ENCODE measurements around the gene PSMB4.
"Not testable (repeated sequence)": the region's sequence is repeated elsewhere in the genome, so short reads cannot be mapped to it uniquely, and the experiment has no call there.

Gene PSMB4

GRCh38 chr1:151390221-151391078 is 8.9 kb upstream of the PSMB4 start:
- DNase-seq, result not testable (repeated sequence)

- DNase-seq, result no peak
Observed at GRCh38 chr1:151391079-151391563, 8.3 kb upstream of the PSMB4 start.

DNA sequence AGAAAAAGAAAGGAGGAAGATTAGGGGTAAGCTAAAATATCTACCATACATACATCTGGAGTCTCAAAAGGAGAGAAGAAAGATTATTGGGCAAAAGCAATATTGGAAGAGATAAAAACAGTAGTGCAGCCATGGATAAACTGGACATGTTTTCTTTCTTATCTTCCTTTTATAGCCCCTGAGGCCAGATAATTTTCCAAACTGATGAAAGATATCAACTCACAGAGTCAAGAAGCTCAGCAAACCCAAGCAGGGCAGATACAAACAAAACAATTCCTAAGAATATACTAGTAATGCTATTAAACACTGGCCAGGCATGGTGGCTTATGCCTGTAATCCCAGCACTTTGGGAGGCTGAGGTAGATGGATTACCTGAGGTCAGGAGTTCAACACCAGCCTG is 5.8 kb upstream of the PSMB4 start:
- no peak for DNase-seq

DNA sequence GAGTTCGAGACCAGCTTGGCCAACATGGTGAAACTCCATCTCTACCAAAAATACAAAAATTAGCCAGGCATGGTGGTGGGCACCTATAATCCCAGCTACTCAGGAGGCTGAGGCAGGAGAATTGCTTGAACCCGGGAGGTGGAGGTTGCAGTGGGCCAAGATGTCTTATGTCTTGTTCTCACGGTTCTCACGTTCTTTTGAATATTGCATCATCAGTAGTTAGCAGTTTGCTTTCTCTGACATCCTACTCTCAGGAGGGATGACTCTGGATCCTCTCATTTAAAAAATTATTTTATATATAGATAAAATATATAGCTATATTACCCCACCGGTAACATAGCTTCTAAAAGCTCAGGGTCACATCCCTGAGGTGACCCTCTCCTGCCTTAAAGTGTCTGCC is 3.1 kb upstream of the PSMB4 start:
- not testable (repeated sequence) for DNase-seq

DNA sequence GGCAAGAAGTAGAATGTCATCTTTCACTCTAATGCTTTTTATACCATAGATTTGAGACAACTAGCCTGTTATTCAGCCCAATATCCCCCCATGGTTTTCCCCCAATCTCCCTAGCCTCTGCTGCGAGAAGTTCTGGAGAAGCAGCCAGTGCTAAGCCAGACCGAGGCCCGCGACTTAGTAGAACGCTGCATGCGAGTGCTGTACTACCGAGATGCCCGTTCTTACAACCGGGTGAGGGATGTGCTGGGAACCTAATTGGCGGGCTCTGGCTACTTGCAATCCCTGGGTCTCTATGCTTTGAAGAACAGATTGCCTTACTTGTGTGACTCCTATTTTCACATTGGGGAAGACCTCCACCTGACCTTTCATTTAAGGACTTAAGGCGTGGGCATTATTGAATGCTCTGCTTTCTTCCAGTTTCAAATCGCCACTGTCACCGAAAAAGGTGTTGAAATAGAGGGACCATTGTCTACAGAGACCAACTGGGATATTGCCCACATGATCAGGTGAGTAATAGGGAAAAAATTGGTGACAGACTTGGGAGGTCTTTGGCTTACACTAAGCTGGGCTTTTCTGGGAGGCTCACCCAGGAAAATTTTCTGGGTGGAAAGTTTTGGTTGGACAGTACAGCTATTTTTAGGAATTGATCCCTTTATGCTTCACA is 1.9 kb downstream of the PSMB4 start:
- DNase-seq, result no peak

DNA sequence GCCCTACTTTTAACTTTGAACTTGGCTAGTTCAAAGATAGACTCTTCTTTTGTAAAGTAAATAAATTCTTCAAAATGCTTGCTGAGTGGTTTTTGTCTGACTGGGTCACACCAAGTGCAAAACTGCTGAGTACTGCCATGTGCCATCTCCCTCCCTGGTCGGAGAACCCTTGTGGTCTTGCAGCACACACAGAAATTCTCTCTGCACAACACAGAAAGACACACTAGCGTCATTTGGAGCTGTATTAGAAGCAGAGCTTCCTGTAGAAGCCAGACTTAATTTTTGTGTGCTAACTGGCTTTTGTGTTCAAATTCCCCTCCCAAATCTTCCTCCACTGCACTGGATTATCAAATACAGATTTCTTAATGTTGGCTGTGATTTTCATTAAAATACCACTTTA is 2.5 kb downstream of the PSMB4 start:
- no peak for DNase-seq

DNA sequence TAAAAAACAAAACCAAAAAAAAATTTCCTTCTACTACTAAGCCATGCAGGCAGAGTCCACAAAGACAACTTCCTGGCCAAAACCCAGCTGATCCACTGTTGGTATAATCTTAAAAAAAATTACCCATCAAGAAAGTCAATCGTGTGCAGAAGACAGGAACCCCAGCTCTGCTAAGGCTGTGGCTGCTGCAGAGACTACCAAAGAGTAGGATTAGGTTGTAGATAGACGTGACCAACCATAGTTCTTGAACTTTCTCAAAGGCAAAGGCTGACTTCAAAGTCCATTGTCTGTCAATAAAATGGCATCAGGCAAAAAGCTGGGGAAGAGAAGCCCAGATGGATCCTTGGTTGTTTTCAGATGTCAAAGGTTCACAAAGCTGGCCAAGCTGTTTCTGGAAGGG is 3.4 kb downstream of the PSMB4 start:
- DNase-seq, result no peak

DNA sequence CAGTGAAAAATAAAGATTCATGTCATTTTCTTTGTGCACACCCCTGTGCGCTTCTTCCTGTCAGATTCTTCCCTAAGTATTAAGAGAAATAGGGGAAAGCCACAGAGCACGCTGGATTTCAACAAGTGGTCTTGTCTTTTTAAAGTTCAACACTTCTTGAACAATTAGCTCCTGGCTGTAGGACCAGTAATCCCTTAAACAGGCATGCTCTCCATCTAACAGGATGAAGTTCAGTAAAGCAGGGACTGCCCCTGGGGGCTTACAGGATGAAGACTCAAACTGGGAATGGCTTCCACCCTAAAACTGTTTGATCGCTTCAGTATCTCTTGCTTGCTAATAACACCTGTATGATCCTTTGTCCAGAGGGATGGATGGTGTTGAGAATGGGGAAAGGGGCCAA is 4.2 kb downstream of the PSMB4 start:
- DNase-seq, result no peak

DNA sequence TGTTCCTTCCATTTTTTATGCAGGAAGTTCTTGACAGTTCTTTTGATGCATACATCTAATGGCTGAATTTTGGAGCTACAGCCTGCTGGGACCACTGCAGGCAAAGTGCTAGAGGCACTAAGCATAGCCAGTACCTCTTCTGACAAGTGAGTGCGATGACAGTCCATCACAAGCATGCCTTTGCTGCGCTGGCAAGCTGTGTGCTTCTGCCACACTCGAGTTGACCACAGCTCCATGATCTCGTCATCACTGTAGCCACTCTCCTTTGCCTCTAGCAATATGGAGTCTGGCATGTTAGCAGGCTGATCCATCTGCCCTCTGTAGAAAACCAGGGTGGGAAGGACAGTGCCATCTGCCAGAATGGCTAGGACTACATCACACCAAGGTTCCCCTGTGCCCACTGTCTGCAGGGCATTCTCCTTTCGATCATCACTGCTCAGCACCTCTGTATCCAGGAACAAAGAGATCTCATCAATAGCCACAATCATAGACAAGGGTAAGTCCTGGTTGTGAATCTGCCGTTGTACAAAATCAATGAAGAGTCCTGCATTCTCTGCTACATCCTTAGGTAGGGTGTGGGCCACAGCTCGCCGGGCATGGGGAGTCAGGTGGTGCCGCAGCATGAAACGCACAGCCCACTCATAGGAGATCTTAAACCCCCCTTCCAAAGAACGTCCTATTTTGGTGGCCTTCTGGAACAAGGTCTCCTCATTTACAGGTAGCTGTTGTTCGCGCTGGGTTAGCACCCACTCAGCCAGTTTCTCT is 6.0 kb downstream of the PSMB4 start:
- no peak for DNase-seq

GRCh38 chr1:151406176-151406575 is 6.8 kb downstream of the PSMB4 start:
- no peak for DNase-seq

DNA sequence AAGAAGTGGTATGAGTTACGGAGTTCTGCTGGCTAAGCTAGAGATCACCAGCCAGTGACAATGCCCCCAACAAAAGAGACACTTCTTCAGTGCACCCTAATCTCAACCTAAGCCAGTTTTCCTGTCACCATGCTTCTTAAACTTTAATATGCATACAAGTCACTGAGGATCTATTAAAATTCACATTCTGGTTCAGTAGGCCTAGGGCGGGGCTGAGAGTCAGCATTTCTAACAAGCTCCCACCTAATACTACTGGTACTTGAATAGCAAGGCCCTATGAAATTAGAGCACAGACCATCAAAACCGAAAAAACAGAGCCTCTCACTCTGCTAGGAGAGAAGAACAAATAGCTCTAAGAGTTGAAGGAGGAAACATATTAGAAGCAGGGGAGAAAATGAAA is 7.9 kb downstream of the PSMB4 start:
- DNase-seq, result no peak

- DNase-seq, result no peak
Observed at GRCh38 chr1:151408891-151409290, 9.5 kb downstream of the PSMB4 start.

DNA sequence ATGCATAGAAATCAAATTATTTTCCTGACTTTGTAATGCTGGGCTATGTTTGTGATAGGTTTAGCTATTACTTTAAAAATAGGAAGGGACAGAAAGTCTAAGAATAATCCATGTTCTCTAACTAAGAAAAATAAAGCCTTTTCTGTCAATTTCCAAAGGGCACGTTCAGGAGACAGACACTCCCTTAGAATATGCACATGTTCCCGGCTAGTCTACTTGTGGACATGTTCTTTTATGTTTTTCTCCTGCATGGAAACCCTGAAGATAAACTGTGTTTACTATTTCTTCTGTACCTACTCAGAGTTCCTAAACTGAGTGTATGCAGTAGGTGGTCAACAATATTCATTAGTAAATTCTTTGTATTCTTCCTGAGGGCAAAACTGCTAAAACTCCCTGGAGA is 12.5 kb downstream of the PSMB4 start:
- DNase-seq, result no peak

DNA sequence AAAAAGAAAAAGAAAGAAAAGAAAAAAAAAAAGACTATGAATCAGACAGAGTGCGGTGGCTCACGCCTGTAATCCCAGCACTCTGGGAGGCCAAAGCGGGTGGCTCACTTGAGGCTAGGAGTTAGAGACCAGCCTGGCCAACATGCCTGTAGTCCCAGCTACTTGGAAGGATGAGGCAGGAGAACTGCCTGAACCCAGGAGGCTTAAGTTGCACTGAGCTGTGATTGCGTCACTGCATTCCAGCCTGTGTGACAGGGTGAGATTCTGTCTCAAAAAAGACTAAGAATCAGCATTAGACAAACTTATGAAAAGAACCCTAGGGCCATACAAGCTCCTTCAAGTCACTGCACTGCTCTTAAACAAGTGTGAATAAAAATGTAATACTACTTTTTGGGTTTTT is 16.9 kb downstream of the PSMB4 start:
- no peak for DNase-seq

GRCh38 chr1:151418081-151418480 is 18.7 kb downstream of the PSMB4 start:
- DNase-seq, result no peak

DNA sequence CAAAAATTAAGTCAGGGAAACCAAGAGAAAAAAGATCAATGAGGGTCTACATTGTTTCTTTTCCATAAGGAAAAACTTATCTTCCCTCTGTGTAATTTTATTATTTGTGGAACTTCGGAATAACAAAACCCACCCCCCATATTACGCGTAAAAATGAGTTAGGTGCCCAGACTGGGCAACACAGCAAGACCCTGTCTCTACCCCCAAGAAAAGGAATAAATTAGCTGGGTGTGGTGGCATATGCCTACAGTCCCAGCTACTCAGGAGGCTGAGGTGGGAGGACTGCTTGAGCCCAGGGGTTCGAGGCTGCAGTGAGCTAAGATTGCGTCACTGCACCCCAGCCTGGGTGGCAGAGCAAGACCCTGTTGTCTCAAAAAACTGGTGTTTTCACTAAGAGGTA is 20.4 kb downstream of the PSMB4 start:
- DNase-seq, result no peak

GRCh38 chr1:151425103-151425502 is 25.7 kb downstream of the PSMB4 start:
- DNase-seq, result no peak

DNA sequence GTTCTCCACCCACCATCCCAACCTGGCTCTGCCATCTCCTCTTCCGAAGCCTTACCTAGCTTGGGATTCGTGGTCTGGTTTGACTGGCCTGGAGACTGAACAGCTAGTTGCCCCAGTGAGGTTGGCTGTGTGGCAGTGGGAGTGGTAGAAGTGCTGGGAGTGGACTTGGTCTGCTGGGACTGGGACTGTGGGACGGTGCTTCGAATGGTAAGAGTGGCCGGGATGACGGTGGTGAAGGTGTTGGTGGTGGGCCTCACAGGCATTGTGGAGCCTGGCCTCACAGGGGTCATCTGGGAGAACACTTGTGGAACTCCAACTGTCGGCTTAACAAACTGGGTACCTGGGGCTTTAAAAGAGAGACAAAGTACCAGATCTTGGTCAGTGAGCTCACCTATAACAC is 28.7 kb downstream of the PSMB4 start:
- no peak for DNase-seq

- not testable (repeated sequence) for DNase-seq
Observed at GRCh38 chr1:151433827-151434226, 34.5 kb downstream of the PSMB4 start.

DNA sequence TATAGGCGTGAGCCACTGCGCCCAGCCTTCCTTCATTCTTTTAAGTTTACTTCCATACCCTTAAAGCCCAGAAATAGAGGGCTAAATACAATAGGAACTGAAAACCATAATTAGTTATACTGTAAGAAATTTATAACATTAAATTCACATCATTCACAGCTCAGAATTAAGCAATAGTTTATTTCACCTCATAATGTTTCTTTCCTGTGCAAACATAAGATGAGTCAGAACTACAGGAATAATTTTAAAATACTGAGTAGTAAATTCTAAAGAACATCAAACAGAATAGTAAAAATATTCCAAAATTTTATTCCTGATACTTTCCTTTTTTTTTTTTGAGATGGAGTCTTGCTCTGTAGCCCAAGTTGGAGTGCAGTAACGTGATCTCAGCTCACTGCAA is 35.8 kb downstream of the PSMB4 start:
- no peak for DNase-seq

DNA sequence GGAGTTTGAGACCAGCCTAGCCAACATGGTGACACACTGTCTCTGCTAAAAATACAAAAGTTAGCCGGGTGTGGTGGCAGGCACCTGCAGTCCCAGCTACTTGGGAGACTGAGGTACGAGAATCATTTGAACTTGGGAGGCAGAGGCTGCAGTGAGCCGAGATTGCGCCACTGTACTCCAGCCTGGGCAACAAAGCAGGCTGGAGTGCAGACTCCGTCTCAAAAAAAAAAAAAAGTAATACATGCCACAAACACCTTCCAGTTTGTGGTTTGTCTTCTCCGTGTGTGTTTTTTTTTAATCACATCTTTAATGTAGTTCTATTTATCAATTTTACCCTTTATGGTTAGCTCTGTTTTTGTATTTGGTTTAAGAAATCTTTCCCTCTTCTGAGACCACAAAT is 37.6 kb downstream of the PSMB4 start:
- no peak for DNase-seq

- DNase-seq, result not testable (repeated sequence)
Observed at GRCh38 chr1:151437396-151437795, 38.0 kb downstream of the PSMB4 start.
